Activated CD4-positive, alpha-beta T cell treated with anti-CD3 and anti-CD28 coated beads, Interleukin-2, amount 50 U/mL, for 4 hours (primary cell): Measurements from ENCODE around the gene VASN.
A peak's percentile ranks its signal among the peaks of the same experiment; 100 is the strongest.

Source experiments
- DNase-seq, 2 experiments: peaks; one replicate each; pipeline ENCODE4 v3.0.0-alpha.2; 2020

VASN gene

DNA sequence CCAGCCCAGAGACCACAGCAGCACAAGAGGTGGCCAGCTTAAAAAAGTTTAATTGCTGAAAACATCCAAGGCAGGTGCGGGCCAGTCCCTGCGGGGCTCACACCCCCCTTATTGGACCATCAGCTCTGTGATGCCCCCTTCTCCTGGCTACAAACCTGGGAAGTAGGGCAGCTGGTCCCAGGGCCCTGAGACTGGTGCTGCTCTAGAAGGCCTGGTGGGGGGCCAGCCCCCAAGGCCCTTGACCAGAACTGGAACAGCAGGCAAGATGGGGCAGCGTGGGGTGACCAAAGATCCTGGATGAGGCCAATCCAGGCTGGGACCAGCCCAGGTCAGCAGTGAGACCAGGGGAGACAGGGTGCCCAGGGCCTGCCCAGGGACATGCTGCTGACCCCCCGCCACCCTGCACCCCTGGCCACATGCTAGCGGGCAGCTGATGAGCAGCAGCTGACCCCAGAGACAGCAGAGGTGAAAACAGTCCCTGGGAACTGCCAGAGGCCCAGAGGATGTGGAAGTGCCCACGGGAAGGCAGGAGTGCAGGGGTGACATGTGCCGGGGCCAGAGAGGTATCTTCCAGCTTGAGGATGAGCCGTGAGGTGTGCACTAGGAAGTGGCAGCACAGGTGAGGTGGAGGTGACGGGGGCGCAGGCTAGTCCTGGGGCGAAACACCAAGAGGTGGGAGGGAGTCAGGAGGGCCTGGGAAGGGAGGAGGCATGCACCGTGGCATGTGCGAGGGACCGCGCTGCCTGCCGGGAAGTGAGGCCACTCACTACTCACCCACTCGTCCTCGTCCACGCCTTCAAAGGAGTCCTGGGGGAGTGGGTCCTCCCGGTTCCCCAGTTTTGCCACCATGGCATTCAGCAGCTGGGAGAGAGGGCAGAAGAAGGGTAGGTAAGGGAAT lies 16.9 kb upstream of the VASN start:
- no peak for DNase-seq

DNA sequence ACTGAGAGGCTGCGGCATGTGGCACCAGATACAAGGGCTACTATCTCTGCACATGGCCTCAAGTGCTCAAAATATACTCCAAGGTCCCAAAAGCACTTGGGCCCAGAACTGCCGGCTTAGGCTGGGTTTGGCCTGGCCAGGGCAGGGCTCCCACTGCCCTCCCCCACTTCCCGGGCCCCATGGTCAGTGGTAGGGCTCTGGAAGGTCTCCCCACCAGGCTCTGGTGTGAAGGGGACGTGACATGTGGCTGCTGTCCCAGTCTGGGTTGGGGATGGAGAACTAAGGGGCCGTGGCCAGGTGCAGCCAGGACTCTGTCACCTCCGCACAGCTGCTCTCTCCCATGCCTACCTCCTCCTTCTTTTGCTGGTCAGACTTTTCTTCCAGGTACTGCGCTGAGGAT lies 14.8 kb upstream of the VASN start:
- no peak for DNase-seq

GRCh38 chr16:4358236-4358635 lies 13.4 kb upstream of the VASN start:
- no peak for DNase-seq

DNA sequence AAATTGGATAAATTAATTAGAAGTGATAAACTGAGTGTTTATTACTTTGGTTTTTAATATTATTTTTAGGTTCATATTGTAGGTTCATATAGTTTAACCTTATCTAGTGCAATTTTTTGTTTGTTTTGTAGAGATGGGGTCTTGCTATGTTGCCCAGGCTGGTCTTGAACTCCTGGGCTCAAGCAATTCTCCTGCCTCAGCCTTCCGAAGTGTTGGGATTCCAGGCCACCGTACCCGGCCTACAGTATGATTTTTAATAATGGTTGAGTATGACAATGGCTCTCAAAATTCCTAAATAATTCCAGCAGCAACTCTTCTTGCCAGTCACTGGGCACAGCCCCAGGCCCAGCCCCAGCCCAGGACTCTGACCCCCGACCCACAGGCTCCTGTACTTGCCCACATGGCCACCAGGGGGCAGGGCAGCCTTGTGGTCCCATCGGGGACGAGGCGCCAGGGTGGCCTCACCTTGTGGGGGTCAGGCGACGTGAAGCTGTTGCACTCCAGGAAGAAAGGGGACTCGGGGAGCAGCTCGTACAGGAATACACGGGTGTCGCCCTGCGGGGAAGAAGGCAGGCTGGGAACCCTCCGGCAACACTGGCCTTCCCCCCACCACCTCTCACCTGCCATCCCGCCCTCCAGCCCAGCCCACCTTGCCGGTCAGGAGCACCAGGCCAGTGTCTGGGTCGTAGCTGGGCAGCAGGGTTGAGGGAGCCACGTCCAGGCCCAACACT lies 12.7 kb upstream of the VASN start:
- DNase-seq, result peak; percentile 55 to 61

DNA sequence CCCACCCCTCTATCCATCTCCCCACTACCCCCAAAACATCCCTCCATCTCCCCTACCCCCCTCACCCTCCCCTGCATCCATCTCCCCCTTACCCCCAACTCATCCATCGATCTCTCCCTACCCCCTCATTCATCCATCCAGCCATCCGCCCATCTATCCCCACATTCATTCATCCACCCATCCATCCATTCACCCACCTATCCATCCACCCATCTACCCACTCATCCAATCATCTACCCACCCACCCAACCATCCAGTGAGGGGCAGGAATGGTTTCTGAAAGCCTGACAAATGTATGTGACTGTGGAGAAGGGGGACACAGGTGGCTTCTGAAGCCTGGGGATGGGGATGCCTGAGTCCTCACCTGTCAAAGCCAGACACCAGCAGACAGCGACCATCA lies 11.7 kb upstream of the VASN start:
- DNase-seq, result no peak

GRCh38 chr16:4360538-4361021 lies 11.1 kb upstream of the VASN start:
- no peak for DNase-seq

GRCh38 chr16:4361033-4361943 lies 10.4 kb upstream of the VASN start:
- DNase-seq, result no peak

GRCh38 chr16:4361944-4362311 lies 9.7 kb upstream of the VASN start:
- no peak for DNase-seq

GRCh38 chr16:4362476-4363135 lies 9.0 kb upstream of the VASN start:
- no peak for DNase-seq

DNA sequence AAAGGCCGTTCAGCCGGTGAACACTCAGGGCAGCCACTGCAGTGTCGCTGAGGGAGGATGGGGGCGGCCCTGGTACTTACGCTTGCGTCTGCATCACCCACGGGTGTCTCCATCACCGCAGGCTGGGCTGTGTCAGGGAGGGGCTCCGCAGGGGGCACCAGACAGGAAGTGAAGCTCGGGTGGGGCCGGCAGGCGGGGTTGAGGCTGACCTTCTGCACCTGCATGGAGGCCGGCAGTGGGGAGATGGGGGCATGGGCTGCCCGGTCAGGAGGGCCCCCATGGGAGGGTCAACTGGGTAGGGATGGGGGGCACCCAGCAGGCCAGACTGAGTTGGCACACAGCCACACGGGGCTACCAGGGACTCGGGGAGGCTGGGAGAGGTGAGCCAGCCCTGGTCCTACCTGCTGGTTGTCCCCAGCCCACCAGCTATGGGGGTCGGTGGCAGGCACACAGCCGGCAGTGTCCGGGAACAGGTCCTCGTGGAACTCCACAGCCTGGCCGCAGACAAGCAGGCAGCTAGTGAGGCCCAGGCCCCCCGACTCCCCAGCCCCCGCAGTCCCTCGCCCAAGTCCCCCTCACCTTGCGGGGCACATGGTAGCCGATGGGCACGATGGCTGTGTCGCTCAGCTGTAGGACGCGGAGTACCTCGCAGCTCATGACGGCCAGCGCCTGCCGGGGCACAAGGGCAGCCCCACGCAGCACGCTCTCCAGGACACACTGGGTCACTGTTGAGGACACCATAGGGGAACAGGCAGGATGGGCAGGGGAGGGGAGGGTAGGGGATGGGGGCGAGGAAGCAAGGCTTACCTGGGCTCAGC lies 7.2 kb upstream of the VASN start:
- no peak for DNase-seq

DNA sequence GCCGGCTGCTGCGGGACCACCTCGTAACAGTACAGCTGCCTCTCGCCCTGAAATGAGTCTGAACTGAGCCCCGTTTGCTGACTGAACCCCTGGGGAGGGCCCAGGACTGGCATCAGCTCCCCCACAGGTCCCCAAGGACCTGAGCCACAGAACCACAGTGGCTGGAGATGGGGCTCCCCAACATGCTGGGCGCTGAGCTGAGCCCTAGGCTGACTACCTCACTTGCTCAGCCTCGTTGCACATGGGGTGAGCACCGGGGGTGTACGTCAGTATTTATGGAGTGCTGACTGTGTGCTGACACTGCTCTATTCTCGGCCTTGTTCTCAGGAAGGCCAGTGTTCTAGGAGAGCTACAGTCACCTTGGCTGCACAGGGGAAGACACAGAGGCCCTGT lies 6.6 kb upstream of the VASN start:
- DNase-seq, result no peak

DNA sequence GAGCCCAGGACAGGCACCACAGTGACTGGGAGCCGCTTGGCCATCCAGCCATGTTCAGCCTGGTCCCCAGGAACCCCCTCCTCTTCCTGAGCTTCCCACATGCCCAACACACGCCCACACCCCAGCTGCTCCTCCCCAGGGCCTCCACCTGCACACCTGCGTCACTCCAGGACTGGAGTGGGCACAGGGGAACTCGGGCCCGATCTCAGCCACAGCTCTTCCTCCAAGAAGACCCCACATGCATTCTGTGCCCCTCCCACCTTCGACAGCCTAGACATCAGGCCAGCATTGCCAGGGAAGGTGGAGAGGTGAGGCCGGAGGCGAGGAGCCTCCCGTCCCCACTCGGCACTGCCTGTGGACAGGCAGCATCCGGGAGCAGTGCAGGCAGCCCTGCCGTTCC lies 6.0 kb upstream of the VASN start:
- DNase-seq, result no peak

DNA sequence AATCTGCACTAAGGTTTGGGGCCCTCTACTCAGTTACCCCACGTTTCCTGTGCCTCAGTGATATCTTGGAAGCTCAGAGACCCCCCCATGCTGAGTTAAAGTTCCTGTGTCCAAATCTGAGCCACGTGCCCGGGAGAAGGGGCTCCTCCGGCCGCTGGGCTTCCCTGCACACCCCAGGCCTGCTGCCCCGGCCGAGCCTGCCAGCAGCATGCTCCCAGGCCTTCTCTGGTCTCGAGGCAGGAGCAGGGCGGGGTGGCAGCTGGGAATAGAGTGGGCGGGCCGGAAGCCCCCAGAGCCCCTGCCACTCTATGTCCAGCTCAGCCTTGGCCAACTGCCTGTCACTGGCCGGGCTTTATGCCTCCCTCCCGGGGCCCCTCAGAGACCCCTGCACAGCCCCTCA lies 5.6 kb upstream of the VASN start:
- DNase-seq, result no peak

- DNase-seq, result no peak
Observed at GRCh38 chr16:4367393-4367856, 4.2 kb upstream of the VASN start.

DNA sequence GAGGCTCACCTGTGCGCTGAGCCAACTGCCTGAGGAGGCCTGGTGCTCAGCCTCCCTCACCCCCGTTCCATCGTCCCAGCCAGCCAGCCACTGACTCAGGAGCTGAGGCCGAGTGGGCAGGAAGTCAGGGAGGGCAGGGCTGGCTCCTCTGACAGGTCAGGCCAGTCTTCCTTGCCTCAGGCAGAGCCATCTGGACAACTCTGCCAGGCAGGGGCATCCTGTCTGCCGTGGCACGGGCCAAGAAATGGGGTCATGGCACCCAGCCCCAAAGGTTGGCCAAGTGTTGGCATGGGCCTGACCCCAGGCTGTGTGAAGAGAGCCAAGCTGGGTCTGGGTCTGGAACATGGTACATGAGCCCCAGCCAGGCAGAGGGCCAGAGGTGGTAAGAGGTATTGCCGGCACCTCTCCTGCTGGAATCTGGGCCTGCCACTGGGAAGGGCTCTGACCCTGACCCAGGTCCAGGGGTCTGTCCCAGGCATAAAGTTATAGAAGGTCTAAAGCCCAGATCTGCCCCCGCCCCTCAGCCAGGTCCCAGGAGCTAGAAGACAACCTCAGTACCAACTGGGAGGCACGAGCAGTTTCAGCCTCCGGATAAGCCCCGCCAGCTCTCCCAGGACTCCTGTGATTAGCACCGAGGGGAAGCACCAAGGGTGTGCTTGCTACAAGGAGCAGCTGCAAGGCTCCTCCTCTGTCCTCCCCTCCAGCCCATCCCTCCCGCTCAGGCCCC lies 2.5 kb upstream of the VASN start:
- DNase-seq, result no peak

- DNase-seq, result no peak
Observed at GRCh38 chr16:4370151-4370550, 1.5 kb upstream of the VASN start.

- DNase-seq, result no peak
Observed at GRCh38 chr16:4370570-4371356, 885 bp upstream of the VASN start.

DNA sequence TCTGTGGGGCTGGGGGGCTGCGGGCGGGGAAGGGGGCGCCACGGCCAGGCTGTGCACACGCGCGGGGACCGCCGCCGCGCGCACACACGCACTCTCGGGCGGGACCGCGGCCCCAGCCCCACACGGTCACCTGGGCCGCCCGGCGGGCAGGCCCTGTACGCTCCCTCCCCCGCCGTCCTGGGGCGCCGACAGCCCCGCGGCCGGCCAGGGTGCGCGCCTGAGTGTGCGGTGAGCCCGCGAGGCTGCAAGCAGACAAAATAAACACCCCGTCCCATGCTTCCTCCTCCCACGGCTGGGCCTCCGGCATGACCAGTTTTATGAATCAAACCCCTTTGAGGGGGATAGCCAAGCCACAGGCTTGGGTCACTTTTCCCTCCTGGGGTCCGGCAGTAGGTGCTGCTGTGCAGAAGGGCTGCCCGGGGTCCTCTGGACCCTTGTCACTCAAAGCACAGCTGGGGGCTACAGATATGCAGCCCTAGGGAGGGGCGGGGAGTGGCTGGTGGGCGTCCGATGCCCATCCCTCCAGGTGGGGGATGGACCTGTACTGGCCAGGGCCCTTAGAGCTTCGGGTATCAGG lies 441 bp downstream of the VASN start:
- no peak for DNase-seq

- no peak for DNase-seq
Observed at GRCh38 chr16:4372578-4373355, 1.1 kb downstream of the VASN start.
